Upper lobe of left lung (tissue), 4 donors: ENCODE measurements around the gene MYO6.

Source experiments
- POLR2AphosphoS5 ChIP-seq, 2 donors: sonication (generic); formaldehyde crosslinking; IDR thresholded peaks; one replicate each; pipeline ENCODE4 v1.5.1; 2017; ENCODE audit warnings: antibody characterized with exemption in 2 of 2
- TF ChIP-seq, protein P1 (sequence below), 6 experiments: fragments of 450-650 bp in 4 of 6; fragments of 200-600 bp in 2 of 6; sonication (generic) in 2 of 6; IDR thresholded peaks; one replicate each; pipeline ENCODE4 v1.5.1; 2016 to 2019; ENCODE audit warnings: antibody characterized with exemption in 6 of 6

DNA sequence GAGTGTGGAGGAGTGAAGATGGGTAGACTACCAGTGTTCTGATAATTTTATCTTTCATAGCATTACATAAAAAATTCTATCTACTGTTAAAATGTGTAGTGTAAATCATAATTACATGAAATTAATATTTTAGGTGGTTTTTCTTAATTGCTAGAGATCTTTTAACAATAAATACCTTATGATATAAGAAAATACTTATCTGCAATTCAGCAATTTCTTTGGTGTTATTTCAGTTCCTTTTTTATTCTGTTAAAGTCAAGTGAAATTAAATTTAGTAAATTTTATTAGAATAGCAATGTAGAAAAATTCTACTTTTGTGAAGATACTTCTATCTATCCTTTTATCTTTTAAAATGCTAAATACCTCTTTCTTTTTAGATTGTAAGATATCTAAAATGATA, 219.1 kb downstream of the MYO6 start:
- TF ChIP-seq, protein P1, sequence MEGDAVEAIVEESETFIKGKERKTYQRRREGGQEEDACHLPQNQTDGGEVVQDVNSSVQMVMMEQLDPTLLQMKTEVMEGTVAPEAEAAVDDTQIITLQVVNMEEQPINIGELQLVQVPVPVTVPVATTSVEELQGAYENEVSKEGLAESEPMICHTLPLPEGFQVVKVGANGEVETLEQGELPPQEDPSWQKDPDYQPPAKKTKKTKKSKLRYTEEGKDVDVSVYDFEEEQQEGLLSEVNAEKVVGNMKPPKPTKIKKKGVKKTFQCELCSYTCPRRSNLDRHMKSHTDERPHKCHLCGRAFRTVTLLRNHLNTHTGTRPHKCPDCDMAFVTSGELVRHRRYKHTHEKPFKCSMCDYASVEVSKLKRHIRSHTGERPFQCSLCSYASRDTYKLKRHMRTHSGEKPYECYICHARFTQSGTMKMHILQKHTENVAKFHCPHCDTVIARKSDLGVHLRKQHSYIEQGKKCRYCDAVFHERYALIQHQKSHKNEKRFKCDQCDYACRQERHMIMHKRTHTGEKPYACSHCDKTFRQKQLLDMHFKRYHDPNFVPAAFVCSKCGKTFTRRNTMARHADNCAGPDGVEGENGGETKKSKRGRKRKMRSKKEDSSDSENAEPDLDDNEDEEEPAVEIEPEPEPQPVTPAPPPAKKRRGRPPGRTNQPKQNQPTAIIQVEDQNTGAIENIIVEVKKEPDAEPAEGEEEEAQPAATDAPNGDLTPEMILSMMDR (IDR thresholded peaks at IDR 0.05), result no peak
- TF ChIP-seq POLR2AphosphoS5 (IDR thresholded peaks at IDR 0.05), result no peak
